DOHH2 (cell line): ENCODE measurements around the gene SEMA3E.

ENCODE experiments used
- EZH2phosphoT487 ChIP-seq: fragments of 200-600 bp; sonication (generic); IDR thresholded peaks from 2 replicates; pipeline ENCODE4 v1.6.1; 2017; ENCODE audit warnings: borderline replicate concordance, mild to moderate bottlenecking, antibody characterized with exemption, low read length, moderate library complexity, mixed read lengths
- TF ChIP-seq, protein P1 (sequence below): fragments of 200-600 bp; sonication (generic); IDR thresholded peaks from one replicate; pipeline ENCODE4 v1.5.1; 2014; ENCODE audit warnings: antibody characterized with exemption, mild to moderate bottlenecking, low read depth, low read length; ENCODE audit not compliant: poor library complexity, severe bottlenecking

- TF ChIP-seq, protein P1, sequence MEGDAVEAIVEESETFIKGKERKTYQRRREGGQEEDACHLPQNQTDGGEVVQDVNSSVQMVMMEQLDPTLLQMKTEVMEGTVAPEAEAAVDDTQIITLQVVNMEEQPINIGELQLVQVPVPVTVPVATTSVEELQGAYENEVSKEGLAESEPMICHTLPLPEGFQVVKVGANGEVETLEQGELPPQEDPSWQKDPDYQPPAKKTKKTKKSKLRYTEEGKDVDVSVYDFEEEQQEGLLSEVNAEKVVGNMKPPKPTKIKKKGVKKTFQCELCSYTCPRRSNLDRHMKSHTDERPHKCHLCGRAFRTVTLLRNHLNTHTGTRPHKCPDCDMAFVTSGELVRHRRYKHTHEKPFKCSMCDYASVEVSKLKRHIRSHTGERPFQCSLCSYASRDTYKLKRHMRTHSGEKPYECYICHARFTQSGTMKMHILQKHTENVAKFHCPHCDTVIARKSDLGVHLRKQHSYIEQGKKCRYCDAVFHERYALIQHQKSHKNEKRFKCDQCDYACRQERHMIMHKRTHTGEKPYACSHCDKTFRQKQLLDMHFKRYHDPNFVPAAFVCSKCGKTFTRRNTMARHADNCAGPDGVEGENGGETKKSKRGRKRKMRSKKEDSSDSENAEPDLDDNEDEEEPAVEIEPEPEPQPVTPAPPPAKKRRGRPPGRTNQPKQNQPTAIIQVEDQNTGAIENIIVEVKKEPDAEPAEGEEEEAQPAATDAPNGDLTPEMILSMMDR, result no peak
- no peak for TF ChIP-seq EZH2phosphoT487
Observed at GRCh38 chr7:83697804-83698530, 49.0 kb upstream of the SEMA3E start.
